Measurements from ENCODE around the gene TTLL4. TPM values are rescaled to one million over a fixed set of nuclear protein-coding genes. Genes with fewer than 3 reads are reported as not detected.

Gene TTLL4
- total and polyA plus RNA-seq, 2 of the 8 experiments (the other 6 are each of a cell fraction or from before 2014, with no cell fraction given), result 71.1 to 105 TPM

DNA sequence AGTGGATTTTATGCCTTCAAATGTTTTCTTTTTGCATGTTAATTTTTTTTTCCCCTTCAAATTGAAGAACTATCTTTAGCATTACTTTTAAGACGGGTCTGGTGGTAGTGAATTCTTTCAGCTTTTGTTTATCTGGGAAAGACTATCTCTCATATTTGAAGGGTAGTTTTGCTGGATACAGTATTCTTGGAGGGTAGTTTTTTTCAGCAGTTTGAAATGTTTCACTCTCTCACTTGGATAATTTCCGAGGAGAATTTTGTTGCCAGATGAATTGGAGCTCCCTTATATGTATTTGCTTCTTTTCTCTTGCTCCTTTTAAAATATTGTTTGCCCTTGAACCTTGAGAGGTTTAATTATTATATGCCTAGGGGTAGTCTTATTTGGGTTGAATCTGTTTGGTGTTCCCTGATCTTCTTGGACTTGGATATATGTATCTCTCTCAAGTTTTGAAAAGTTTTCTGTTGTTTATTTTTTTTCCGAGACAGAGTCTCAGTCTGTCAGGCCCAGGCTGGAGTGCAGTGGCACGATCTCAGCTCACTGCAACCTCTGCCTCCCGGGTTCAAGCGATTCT, 15.5 kb downstream of the TTLL4 start:
- ChIA-PET POLR2A (ENCODE audit: partially characterized antibody) (interaction anchor here (0.6 kb wide), 2 partner anchors 20 to 429 kb away, joined by 3 read pairs; no protein-coding TSS in a partner anchor), CTCF (ENCODE audit: partially characterized antibody) (interaction anchor here (0.9 to 5.6 kb wide), 10 partner anchors 9 to 456 kb away, joined by 3 to 83 read pairs (median 8); partner anchors contain the start of gene TTLL4)
- Histone ChIP-seq H3K36me3 (ENCODE audit: control insufficient read depth in 2 of 4, insufficient read depth in 4 of 4, low read length in 3 of 4) (peaks cover 0 to 5% (median 0%) of the 10 kb centered on the region in 4 experiments; a peak in 1 of 8 replicates), H3K27ac (ENCODE audit: low read depth, low read length) (no peak overlapping the region), H2AFZ (ENCODE audit: low read length) (no peak overlapping the region), H3K4ac (replicated peaks; ENCODE audit: insufficient read length, low read depth, low read length) (no peak overlapping the region), H4K20me1 (replicated peaks in 1 of 2; ENCODE audit: control insufficient read depth in 1 of 2, insufficient read depth in 2 of 2, low read length in 2 of 2) (no peaks in the 10 kb centered on the region), H4K8ac (ENCODE audit: extremely low read depth, insufficient read depth, low read length) (no peak overlapping the region), H2BK5ac (ENCODE audit: low read depth, low read length) (no peak overlapping the region), H3K27me3 (replicated peaks in 1 of 4; ENCODE audit: control insufficient read depth in 3 of 4, extremely low read depth in 1 of 4, insufficient read depth in 3 of 4, low read length in 3 of 4) (no peaks in the 10 kb centered on the region), H2BK12ac (ENCODE audit: low read depth, low read length) (no peak overlapping the region), H3K4me1 (replicated peaks in 1 of 4; ENCODE audit: control insufficient read depth in 3 of 4, insufficient read depth in 4 of 4, low read length in 3 of 4) (peaks cover 0 to 8% (median under 1%) of the 10 kb centered on the region in 4 experiments; a peak in 3 of 7 replicates), H2BK20ac (ENCODE audit: low read length) (no peak overlapping the region), H3K14ac (ENCODE audit: insufficient read length) (no peak overlapping the region), H3K4me2 (ENCODE audit: insufficient read depth in 1 of 2, low read depth in 2 of 2, low read length in 2 of 2) (no peak overlapping the region), H3K9ac (replicated peaks in 1 of 4; ENCODE audit: extremely low read depth in 1 of 4, low read depth in 3 of 4, low read length in 3 of 4) (no peak overlapping the region), H4K5ac (ENCODE audit: insufficient read length, low read depth, low read length) (no peak overlapping the region), H2BK120ac (replicated peaks; ENCODE audit: low read depth, low read length) (no peak overlapping the region), H3K18ac (ENCODE audit: extremely low read depth, low read length) (no peak overlapping the region), H3K23ac (ENCODE audit: insufficient read length) (no peak overlapping the region), H3K4me3 (ENCODE audit: extremely low read depth in 1 of 4, insufficient read depth in 2 of 4, low read depth in 3 of 4, low read length in 4 of 4) (no peak overlapping the region), H2AK5ac (ENCODE audit: low read depth, low read length) (no peak overlapping the region), H3K79me2 (ENCODE audit: control insufficient read depth in 1 of 2, insufficient read depth in 2 of 2, low read length in 2 of 2) (peaks cover 5 to 72% of the 10 kb centered on the region in 2 experiments; a peak in 3 of 4 replicates), H3K9me3 (ENCODE audit: insufficient read depth in 2 of 2, low read depth in 1 of 2, low read length in 1 of 2) (peaks cover 0 to 3% of the 10 kb centered on the region in 2 experiments; a peak in 1 of 4 replicates), H3K79me1 (ENCODE audit: low read depth, low read length) (peaks cover 7% of the 10 kb centered on the region; the same call in 1 of the 2 replicates), H3K56ac (replicated peaks; ENCODE audit: insufficient read length, low read depth, low read length) (no peak overlapping the region), H4K91ac (replicated peaks; ENCODE audit: insufficient read length, low read length) (no peak overlapping the region), H3K23me2 (ENCODE audit: low read depth, low read length) (no peaks in the 10 kb centered on the region), H2BK15ac (ENCODE audit: low read length) (no peak overlapping the region)
- DNase-seq (ENCODE audit: low read depth in 1 of 2, low spot score in 2 of 2) (no peak), FAIRE-seq (no peak)
- 91% methylated on average over 6 of the region's 6 CpGs; no CpG with 5 or more reads in 1 of the 2 experiments for WGBS, 2 experiments (ENCODE audit: extremely low coverage in 1 of 2, insufficient coverage in 1 of 2, insufficient read length in 1 of 2, insufficient replicate concordance in 2 of 2, low coverage in 1 of 2, low lambda C conversion rate in 2 of 2, missing lambda C conversion rate in 1 of 2)
- no peak for TF ChIP-seq TEAD4 (IDR thresholded peaks at IDR 0.05; ENCODE audit: low read depth, low read length)
- no peak for TF ChIP-seq TCF12 (IDR thresholded peaks at IDR 0.05; ENCODE audit: low read depth, low read length)
- no peak for TF ChIP-seq SP1 (IDR thresholded peaks at IDR 0.05; ENCODE audit: low read depth, low read length)
- TF ChIP-seq CEBPB (IDR thresholded peaks at IDR 0.05; ENCODE audit: low read depth, low read length), result no peak
- TF ChIP-seq POU5F1 (IDR thresholded peaks at IDR 0.05; ENCODE audit: low read depth, low read length), result no peak
- no peak for TF ChIP-seq SIX5 (IDR thresholded peaks at IDR 0.05; ENCODE audit: low read depth, low read length)
- no peak for TF ChIP-seq BCL11A (IDR thresholded peaks at IDR 0.05; ENCODE audit: low read depth in 2 of 2, low read length in 2 of 2)
- no peak for TF ChIP-seq KDM5A (IDR thresholded peaks at IDR 0.05; ENCODE audit: low read length)
- TF ChIP-seq, protein P1, sequence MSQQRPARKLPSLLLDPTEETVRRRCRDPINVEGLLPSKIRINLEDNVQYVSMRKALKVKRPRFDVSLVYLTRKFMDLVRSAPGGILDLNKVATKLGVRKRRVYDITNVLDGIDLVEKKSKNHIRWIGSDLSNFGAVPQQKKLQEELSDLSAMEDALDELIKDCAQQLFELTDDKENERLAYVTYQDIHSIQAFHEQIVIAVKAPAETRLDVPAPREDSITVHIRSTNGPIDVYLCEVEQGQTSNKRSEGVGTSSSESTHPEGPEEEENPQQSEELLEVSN (IDR thresholded peaks at IDR 0.05), result no peak
- TF ChIP-seq EP300 (IDR thresholded peaks at IDR 0.05; ENCODE audit: borderline replicate concordance in 1 of 2, low read depth in 2 of 2, low read length in 2 of 2), result no peak
- no peak for TF ChIP-seq CTBP2 (IDR thresholded peaks at IDR 0.05; ENCODE audit: borderline replicate concordance, insufficient read depth, insufficient read length, low read length)
- no peak for TF ChIP-seq JUND (IDR thresholded peaks at IDR 0.05; ENCODE audit: low read length)
- no peak for TF ChIP-seq CBX5 (IDR thresholded peaks at IDR 0.05; ENCODE audit: low read depth, low read length)

Data from H1 (cell line).